HG03378 (cell line): ENCODE data around the gene CFAP221.
"Not testable (repeated sequence)": the region's sequence is repeated elsewhere in the genome, so short reads cannot be mapped to it uniquely, and the experiment has no call there.

ENCODE experiments used
- ATAC-seq: cut with Tn5 transposase; IDR thresholded peaks from one replicate; pipeline ENCODE4 v1.9.1; 2021; ENCODE audit warnings: mild to moderate bottlenecking, moderate library complexity; ENCODE audit not compliant: unreplicated experiment

Gene CFAP221

GRCh38 chr2:119584469-119584868 lies 40.2 kb downstream of the CFAP221 start:
- no peak for ATAC-seq

- no peak for ATAC-seq
Measured at GRCh38 chr2:119586085-119586484, 41.8 kb downstream of the CFAP221 start.

DNA sequence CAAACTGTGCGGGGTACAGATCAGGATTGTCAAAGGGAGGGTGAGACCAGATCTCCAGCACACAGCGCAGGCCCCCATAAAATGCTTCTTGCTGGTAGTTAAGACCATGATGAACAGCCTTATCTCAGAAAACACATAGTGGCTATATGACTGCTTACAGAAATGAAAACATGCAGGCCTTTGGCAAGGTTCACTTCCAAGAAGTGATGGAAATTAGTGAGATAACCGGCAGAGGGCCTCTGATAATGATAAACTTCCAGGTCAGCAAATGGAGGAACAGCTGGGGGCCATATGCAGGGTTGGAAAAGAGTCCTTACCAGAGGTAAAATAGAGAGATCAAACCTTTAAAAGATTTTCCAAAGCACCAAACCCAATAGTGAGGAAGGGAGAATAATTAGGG lies 46.6 kb downstream of the CFAP221 start:
- ATAC-seq: no peak

DNA sequence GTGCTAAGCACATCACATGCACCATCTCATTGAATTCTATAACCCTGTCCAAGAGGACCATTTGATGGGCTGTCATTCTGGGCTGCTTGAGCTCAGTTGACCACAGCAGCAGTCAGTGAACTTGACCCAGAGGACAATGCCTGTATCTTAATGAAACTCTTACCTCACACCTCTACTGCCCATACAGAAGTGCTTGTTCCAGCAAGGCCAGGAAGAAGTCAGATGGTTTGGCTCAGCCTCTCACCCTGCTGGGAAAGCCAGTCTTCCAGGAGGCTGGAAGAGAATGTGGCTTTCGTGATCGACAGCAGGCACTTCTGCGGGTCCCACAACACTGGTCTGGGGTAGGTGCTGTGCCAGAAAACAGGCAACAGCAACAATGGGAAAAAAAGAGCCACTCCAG lies 47.3 kb downstream of the CFAP221 start:
- no peak for ATAC-seq

DNA sequence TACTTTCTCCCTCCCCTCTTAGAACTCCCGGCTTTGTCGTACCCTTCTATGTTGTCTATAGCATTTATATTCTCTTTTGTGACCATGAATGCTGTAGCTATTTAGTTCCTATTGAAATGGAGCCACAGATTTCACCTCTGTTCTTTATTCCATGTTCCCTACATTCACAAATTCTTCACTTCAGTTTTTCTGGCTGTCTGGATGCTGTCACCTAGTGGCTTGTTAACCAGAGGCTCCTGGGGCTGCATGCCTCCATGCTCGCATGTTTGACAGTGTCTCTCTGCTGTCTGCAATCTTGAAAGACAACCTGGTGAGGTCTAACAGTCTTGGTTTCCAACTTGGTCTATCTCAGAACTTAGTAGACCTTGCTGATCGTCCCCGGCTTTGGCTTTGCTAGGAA lies 48.2 kb downstream of the CFAP221 start:
- ATAC-seq: no peak

GRCh38 chr2:119596638-119597037 lies 52.4 kb downstream of the CFAP221 start:
- no peak for ATAC-seq

GRCh38 chr2:119598596-119599263 lies 54.5 kb downstream of the CFAP221 start:
- no peak for ATAC-seq

DNA sequence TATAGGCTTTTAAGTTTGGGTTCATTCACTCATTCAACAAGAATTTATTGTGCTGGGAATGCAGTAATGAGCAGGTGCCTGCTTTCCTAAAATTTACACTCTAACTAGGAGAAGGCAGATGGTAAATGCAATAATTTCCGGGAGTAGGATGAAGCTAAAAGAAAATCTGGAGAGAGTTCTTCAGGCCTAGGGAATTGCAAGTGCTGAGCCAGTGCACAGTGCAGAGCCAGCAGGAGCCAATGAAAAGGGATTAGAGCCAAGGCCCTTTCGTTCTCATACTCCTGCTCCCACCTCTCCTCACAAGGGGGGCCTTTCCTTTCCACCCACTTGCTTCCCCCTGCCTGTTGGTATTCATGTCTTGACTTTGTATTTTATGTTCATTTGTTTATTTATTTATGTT lies 55.1 kb downstream of the CFAP221 start:
- ATAC-seq: no peak

DNA sequence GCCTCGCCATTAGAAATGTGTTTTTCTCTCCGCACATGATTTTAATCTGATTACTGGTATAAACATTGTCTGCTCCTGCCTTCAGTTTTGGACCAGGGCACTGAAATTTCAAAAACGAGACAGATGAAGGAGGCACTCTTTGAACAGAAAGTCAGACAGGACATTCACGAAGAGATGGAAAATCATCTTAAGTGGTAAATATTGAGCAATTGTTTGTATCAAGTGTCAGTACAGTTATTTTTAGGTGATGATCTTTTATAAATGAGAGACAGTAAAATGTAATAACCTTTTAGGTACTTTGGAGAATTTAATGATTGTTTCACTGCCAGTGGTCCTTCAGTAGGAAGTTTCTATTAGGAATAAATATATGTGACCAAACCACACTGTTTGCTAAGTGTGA lies 60.8 kb downstream of the CFAP221 start:
- ATAC-seq: no peak

DNA sequence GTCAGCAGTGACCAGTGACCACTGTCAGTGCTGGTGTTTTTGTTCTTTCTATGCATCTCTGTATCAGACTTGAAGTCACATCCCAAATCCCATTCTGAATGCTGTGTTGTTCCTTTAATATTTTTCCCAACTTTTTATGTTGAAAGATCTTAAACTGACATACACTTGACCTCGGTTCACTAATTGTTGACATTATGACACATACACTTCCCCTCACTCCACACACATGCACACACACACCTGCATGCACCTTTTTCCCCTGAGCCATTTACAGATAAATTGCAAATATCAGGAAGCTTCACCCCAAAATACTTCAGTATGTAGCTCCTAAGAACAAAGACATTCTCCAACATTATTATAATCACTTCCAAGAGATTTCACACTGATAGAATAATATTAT lies 62.4 kb downstream of the CFAP221 start:
- ATAC-seq: no peak

GRCh38 chr2:119608553-119608952 lies 64.3 kb downstream of the CFAP221 start:
- no peak for ATAC-seq

- ATAC-seq: no peak
Measured at GRCh38 chr2:119609337-119609736, 65.1 kb downstream of the CFAP221 start.

GRCh38 chr2:119614140-119614539 lies 69.9 kb downstream of the CFAP221 start:
- ATAC-seq: not testable (repeated sequence)

DNA sequence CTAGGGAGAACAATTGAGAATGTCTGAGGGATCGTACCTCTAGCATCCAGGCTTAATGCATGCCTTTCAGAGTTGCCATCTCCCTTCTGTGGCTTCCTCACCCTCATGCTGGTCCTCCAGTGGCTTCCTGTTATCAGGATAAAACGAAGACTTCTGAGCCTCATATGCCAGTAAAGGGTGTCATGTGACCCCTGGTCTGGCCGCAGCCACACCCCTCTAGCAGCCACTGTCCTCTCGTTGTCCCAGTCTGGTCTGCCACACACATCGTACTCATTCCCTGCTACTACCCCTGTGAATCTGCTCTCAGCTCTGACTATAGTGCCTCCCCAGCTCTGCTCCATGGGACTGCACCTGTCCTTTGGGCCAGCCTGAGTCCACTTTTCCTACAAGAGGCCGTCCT lies 72.2 kb downstream of the CFAP221 start:
- no peak for ATAC-seq

DNA sequence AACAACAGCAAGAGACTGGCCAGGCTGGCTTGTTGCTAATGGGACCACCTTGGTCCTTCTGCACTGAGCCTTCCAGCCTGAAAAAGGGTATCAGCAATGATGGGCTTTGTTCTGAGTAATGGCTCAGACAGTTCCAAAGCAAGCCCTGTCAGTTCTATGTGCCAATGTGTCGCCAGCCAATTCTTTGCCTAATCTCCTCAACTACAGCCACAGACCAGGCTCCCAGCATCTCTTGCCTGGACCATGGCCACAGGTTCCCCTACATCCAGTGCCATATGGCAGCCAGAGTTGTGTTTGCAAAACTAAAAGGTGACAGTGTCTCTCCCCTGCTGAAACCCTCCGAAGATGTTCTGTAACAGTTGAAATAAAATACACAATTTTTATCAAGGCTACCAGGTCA lies 73.2 kb downstream of the CFAP221 start:
- ATAC-seq: no peak

DNA sequence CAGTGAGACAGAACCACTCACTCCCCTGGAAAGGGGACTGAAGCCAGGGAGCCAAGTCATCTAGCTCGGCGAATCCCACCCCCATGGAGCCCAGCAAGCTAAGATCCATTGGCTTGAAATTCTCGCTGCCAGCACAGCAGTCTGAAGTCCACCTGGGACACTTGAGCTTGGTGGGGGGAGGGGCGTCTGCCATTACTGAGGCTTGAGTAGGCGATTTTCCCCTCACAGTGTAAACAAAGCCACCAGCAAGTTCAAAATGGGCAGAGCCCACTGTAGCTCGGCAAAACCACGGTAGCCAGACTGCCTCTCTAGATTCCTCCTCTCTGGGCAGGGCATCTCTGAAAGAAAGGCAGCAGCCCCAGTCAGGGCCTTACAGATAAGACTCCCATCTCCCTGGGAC lies 74.5 kb downstream of the CFAP221 start:
- ATAC-seq: not testable (repeated sequence)

GRCh38 chr2:119625226-119625625 lies 81.0 kb downstream of the CFAP221 start:
- ATAC-seq: no peak

GRCh38 chr2:119629323-119629825 lies 85.1 kb downstream of the CFAP221 start:
- no peak for ATAC-seq

- no peak for ATAC-seq
Measured at GRCh38 chr2:119630121-119630520, 85.9 kb downstream of the CFAP221 start.

- no peak for ATAC-seq
Measured at GRCh38 chr2:119637371-119637770, 93.1 kb downstream of the CFAP221 start.

GRCh38 chr2:119638246-119638645 lies 94.0 kb downstream of the CFAP221 start:
- no peak for ATAC-seq

- no peak for ATAC-seq
Measured at GRCh38 chr2:119638685-119639554, 94.7 kb downstream of the CFAP221 start.
